B cell (primary cell): ENCODE measurements around the gene RFC1.

ENCODE experiments used
- CTCF ChIP-seq: fragments of 200-600 bp; IDR thresholded peaks from one replicate; pipeline ENCODE4 v1.8.0; 2022; ENCODE audit warnings: antibody characterized with exemption, mild to moderate bottlenecking
- EZH2 ChIP-seq: IDR thresholded peaks from 2 replicates; pipeline ENCODE4 v1.6.1; 2012; ENCODE audit warnings: borderline replicate concordance, low read depth, mild to moderate bottlenecking, moderate library complexity, low read length; ENCODE audit not compliant: insufficient read depth, poor library complexity, severe bottlenecking

GRCh38 chr4:39255266-39255665, 110.9 kb downstream of the RFC1 start:
- TF ChIP-seq CTCF (no peak), EZH2 (no peak)
